Tibial artery (tissue), 4 donors: ENCODE data around the gene PDE4B.

Experiments
- DNase-seq, 2 donors: peaks; one replicate each; pipeline ENCODE4 v3.0.0-alpha.2; 2019
- H3K27ac ChIP-seq, 2 donors: fragments of 200-600 bp; sonication (generic) in 1 of 2; 1 replicate in 1 of 2; 2 replicates in 1 of 2; pipeline ENCODE4 v1.5.1; 2018 to 2019; ENCODE audit warnings: mild to moderate bottlenecking in 1 of 2
- H3K27me3 ChIP-seq, 2 donors: fragments of 200-600 bp; sonication (generic) in 1 of 2; one replicate each; pipeline versions ENCODE4 v1.5.1 to v1.6.0; 2016 to 2019
- H3K36me3 ChIP-seq, 3 donors: fragments of 200-600 bp; sonication (generic) in 2 of 3; one replicate each; pipeline ENCODE4 v1.5.1; 2016 to 2019; ENCODE audit warnings: mild to moderate bottlenecking in 2 of 3
- H3K4me1 ChIP-seq, 4 donors: fragments of 200-600 bp; sonication (generic) in 2 of 4; 1 replicate in 3 of 4; 2 replicates in 1 of 4; pipeline ENCODE4 v1.5.1; 2016 to 2019
- H3K4me3 ChIP-seq, 2 donors: fragments of 200-600 bp; sonication (generic) in 1 of 2; 1 replicate in 1 of 2; 2 replicates in 1 of 2; pipeline ENCODE4 v1.5.1; 2018 to 2019; ENCODE audit warnings: mild to moderate bottlenecking in 2 of 2
- H3K9me3 ChIP-seq, 3 donors: fragments of 200-600 bp; sonication (generic) in 1 of 3; one replicate each; pipeline ENCODE4 v1.5.1; 2016 to 2019
- intact Hi-C: fragments of 100-400 bp; cut with DNase I; formaldehyde crosslinking; loops from one replicate; pipeline ENCODE4 v1.15.0; 2023; ENCODE audit warnings: low total_unique reads
- TF ChIP-seq, protein P1 (sequence below), 2 experiments: fragments of 200-600 bp in 1 of 2; fragments of 450-650 bp in 1 of 2; IDR thresholded peaks; one replicate each; pipeline ENCODE4 v1.5.1; 2017 to 2019; ENCODE audit warnings: antibody characterized with exemption in 2 of 2, mild to moderate bottlenecking in 1 of 2, moderate library complexity in 1 of 2

Gene PDE4B

DNA sequence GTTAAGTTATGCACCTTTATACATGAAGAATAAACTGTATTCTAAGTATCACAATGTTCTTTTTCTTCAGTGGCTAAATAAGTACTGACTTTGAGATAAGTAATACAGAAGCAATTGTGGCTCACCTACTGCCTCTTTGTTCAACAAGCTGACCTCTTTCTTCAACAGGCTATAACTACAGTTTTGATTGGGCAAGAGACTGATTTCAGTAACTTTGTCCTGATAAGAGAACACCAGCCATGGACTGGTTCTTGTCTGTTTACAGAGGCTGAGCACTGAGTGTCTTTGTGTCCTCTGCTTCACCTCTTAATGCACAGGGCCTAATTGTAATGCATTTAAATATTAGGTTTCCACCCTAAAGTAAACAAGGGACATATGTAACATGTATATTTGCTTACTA is 34.6 kb upstream of the PDE4B start:
- Histone ChIP-seq H3K27ac (no peak overlapping the region), H3K27me3 (no peaks in the 10 kb centered on the region), H3K9me3 (no peaks in the 10 kb centered on the region), H3K4me3 (no peak overlapping the region), H3K36me3 (no peaks in the 10 kb centered on the region), H3K4me1 (no peaks in the 10 kb centered on the region)
- TF ChIP-seq, protein P1, sequence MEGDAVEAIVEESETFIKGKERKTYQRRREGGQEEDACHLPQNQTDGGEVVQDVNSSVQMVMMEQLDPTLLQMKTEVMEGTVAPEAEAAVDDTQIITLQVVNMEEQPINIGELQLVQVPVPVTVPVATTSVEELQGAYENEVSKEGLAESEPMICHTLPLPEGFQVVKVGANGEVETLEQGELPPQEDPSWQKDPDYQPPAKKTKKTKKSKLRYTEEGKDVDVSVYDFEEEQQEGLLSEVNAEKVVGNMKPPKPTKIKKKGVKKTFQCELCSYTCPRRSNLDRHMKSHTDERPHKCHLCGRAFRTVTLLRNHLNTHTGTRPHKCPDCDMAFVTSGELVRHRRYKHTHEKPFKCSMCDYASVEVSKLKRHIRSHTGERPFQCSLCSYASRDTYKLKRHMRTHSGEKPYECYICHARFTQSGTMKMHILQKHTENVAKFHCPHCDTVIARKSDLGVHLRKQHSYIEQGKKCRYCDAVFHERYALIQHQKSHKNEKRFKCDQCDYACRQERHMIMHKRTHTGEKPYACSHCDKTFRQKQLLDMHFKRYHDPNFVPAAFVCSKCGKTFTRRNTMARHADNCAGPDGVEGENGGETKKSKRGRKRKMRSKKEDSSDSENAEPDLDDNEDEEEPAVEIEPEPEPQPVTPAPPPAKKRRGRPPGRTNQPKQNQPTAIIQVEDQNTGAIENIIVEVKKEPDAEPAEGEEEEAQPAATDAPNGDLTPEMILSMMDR (IDR thresholded peaks at IDR 0.05): no peak
- intact Hi-C loops: no loop called here
- DNase-seq: no peak

DNA sequence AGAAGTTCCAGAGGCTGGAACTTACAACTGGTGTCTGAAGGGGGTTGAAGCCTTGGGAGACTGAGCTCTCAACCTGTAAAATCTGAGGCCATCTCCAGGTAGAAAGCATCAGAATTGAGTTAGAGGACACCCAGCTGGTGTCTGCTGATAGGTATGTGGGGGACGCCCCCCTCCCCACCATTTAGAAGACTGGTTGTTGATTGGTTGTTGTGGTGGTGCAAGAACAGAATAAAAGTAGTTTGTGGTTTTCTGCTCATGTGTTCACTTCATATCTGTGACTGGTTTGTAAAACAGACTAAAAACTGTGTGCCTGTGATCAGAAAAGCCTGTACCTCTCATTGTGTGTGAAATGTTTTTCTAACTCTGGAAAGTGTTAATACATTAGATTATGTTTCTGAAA is 33.2 kb upstream of the PDE4B start:
- Histone ChIP-seq H3K4me1 (no peaks in the 10 kb centered on the region), H3K36me3 (no peaks in the 10 kb centered on the region), H3K27ac (no peak overlapping the region), H3K27me3 (no peaks in the 10 kb centered on the region), H3K9me3 (no peaks in the 10 kb centered on the region), H3K4me3 (no peak overlapping the region)
- intact Hi-C loops: no loop called here
- DNase-seq: no peak
- TF ChIP-seq, protein P1 (IDR thresholded peaks at IDR 0.05): no peak

DNA sequence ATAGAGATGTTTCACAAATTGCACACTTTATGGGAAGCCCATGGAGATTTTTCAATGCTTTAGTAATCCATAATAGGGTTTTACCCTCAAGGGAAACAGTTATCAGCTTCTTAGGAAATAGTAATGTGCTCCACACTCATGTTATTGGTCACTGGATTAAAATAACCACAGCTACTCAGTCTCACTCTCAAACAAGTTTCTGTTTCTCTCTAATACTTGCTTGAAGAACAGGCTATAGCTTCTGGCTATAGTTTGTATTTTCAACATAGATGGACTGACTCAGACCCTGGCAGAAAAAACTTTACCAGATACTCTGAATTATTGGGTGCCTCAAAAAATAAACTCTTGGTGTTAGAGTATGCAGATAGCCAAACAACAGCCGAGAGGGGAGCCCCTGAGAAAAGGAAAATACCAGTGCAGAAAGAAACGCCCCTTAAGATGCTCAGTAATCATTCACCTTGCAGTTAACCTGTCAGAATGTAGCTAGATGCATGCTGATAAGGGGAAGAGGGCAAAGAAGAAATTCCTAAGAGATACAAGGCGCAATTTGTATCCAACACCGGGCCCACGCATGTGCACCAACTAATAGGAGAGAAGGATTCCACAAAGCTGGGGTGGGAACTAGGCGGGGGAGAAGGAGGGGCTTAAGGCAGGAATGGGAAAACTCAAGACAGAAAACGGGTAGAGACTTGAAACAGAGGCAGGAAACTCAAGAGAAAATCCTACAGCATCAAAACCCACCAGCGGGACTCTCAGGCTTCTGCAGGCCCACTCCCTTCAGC is 30.4 kb upstream of the PDE4B start:
- Histone ChIP-seq H3K4me1 (no peaks in the 10 kb centered on the region), H3K9me3 (no peaks in the 10 kb centered on the region), H3K27ac (no peak overlapping the region), H3K36me3 (no peaks in the 10 kb centered on the region), H3K27me3 (no peaks in the 10 kb centered on the region), H3K4me3 (no peak overlapping the region)
- no peak for DNase-seq
- TF ChIP-seq, protein P1 (IDR thresholded peaks at IDR 0.05): no peak
- intact Hi-C loops: no loop called here

DNA sequence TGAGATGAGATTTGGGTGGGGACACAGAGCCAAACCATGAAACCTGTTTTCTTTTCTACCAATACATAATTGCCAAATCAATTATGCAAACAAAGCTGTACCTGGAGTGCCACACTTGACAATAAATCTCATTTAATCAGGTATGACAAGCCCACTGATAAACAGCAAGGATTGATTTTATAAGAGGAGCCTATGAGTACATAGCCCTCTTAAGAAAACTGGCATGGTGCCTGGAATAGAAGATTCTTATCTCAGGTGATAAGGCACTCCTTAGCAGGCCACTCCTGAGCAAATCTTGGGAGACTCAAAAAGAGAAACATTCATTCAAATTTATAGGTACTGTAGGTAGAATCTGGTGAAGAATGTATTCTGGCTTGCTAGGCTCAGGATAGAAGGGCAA is 28.6 kb upstream of the PDE4B start:
- H3K4me3 ChIP-seq: no peak overlapping the region
- TF ChIP-seq, protein P1 (IDR thresholded peaks at IDR 0.05): no peak
- no peak overlapping the region for H3K27ac ChIP-seq
- H3K4me1 ChIP-seq: no peaks in the 10 kb centered on the region
- no peaks in the 10 kb centered on the region for H3K9me3 ChIP-seq
- H3K36me3 ChIP-seq: no peaks in the 10 kb centered on the region
- intact Hi-C loops: no loop called here
- no peak for DNase-seq
- no peaks in the 10 kb centered on the region for H3K27me3 ChIP-seq

DNA sequence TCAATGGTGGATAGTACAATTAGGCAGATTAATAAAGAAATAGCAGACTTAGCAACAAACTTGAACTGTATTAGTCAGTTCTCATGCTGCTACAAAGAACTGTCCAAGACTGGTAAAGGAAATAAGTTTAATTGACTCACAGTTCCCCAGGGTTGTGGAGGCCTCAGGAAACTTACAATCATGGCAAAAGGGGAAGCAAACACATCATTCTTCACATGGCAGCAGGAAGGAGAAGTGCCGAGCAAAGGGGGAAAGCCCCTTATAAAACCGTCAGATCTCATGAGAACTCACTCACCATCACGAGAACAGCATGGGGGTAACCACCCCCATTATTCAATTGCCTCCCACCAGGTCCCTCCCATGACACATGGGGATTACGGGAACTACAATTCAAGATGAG is 27.1 kb upstream of the PDE4B start:
- Histone ChIP-seq H3K9me3 (no peaks in the 10 kb centered on the region), H3K4me3 (no peak overlapping the region), H3K27ac (no peak overlapping the region), H3K4me1 (no peaks in the 10 kb centered on the region), H3K36me3 (no peaks in the 10 kb centered on the region), H3K27me3 (no peaks in the 10 kb centered on the region)
- no peak for DNase-seq
- intact Hi-C loops: no loop called here
- TF ChIP-seq, protein P1 (IDR thresholded peaks at IDR 0.05): no peak
